Measurements from ENCODE around the gene AADACL4.

AADACL4 gene

GRCh38 chr1:12714710-12715475 lies 71.0 kb downstream of the AADACL4 start:
- no peak for DNase-seq

GRCh38 chr1:12715896-12716437 lies 72.1 kb downstream of the AADACL4 start, which contains the start of gene AADACL3:
Gene AADACL3, plus strand, starts transcription at chr1:12716110. Its CDS starts 67 bp downstream, at chr1:12716177.
- no peak for DNase-seq
